WERI-Rb-1 (cell line): ENCODE results near the gene TEX101.
"Not testable (repeated sequence)": the region's sequence is repeated elsewhere in the genome, so short reads cannot be mapped to it uniquely, and the experiment has no call there.

Experiments used
- DNase-seq: peaks from one replicate; pipeline ENCODE4 v3.0.0-alpha.2; 2020
- H3K27ac ChIP-seq: fragments of 250-450 bp; sonication (Bioruptor Pico); 2 replicates; pipeline ENCODE4 v1.5.1; 2020; ENCODE audit warnings: mild to moderate bottlenecking, moderate library complexity
- H3K27me3 ChIP-seq: fragments of 250-450 bp; sonication (Bioruptor Pico); 2 replicates; pipeline ENCODE4 v1.5.1; 2021; ENCODE audit warnings: mild to moderate bottlenecking, low read depth, moderate library complexity; ENCODE audit not compliant: insufficient read depth, severe bottlenecking
- H3K36me3 ChIP-seq: fragments of 250-450 bp; sonication (Bioruptor Pico); 2 replicates; pipeline ENCODE4 v1.5.1; 2020; ENCODE audit warnings: mild to moderate bottlenecking, moderate library complexity
- H3K4me3 ChIP-seq: 2 replicates; pipeline ENCODE4 v1.5.1; 2011; ENCODE audit warnings: low read depth, mild to moderate bottlenecking, control low read depth, low read length
- H3K9me3 ChIP-seq: fragments of 250-450 bp; sonication (Bioruptor Pico); 2 replicates; pipeline ENCODE4 v1.5.1; 2021; ENCODE audit warnings: mild to moderate bottlenecking, moderate library complexity; ENCODE audit not compliant: severe bottlenecking
- TF ChIP-seq, protein P1 (sequence below): IDR thresholded peaks from 2 replicates; pipeline ENCODE4 v1.5.1; 2011; ENCODE audit warnings: low read depth, mild to moderate bottlenecking, control low read depth, inconsistent platforms, low read length

Gene TEX101

DNA sequence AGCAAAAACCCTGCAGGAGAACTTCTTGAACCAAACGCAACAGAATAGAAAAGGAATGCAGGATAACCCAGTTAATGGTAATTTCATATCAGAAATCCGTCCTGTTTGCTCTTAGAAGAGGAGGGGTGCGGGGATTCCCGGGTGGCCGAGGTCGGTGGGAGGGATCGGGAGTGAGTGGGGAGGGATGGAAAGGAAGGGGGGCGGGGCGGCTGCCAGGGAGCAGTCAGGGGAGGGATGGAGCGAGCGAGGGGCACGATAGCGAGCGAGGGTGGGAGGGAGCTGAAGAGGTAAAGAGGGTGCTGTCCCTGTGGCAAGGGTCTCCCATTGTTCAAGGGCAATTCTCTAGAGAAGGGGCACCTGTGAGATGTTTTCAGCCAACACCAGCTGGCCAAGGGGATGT, 34.7 kb upstream of the TEX101 start:
- Histone ChIP-seq H3K27ac (no peak overlapping the region), H3K36me3 (no peaks in the 10 kb centered on the region), H3K4me3 (no peak overlapping the region), H3K27me3 (no peaks in the 10 kb centered on the region), H3K9me3 (no peaks in the 10 kb centered on the region)
- TF ChIP-seq, protein P1, sequence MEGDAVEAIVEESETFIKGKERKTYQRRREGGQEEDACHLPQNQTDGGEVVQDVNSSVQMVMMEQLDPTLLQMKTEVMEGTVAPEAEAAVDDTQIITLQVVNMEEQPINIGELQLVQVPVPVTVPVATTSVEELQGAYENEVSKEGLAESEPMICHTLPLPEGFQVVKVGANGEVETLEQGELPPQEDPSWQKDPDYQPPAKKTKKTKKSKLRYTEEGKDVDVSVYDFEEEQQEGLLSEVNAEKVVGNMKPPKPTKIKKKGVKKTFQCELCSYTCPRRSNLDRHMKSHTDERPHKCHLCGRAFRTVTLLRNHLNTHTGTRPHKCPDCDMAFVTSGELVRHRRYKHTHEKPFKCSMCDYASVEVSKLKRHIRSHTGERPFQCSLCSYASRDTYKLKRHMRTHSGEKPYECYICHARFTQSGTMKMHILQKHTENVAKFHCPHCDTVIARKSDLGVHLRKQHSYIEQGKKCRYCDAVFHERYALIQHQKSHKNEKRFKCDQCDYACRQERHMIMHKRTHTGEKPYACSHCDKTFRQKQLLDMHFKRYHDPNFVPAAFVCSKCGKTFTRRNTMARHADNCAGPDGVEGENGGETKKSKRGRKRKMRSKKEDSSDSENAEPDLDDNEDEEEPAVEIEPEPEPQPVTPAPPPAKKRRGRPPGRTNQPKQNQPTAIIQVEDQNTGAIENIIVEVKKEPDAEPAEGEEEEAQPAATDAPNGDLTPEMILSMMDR = no peak
- DNase-seq = no peak

DNA sequence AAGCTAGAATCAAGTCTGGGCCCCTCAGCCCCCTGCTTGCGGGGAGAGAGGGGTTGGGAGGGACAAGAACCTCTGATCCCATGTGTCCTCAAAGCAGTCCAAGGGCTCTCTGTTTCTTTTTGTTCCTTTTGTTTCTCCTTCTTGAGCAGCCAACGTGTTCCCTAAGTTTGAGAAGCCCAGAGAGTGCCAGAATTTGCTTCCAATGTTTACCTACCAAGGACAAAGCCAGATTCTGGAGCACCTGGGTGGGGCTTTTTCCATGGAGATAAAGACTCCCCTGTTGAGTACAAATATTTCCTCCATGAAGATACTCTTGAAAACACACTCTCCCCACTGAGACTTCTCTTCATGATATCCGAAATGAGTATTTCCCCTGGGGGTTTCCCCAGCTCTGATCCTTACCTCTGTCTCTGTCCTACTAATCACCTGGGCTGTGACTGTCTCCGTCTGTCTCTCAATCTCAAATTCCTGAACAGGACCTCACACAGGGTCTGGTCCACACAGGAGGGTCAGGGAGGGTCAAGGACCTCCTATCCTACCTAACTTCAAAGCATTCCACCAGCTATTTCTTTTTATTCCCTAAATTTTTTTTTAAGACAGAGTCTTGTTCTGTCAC, 33.8 kb upstream of the TEX101 start:
- Histone ChIP-seq H3K4me3 (no peak overlapping the region), H3K9me3 (no peaks in the 10 kb centered on the region), H3K27me3 (no peaks in the 10 kb centered on the region), H3K27ac (no peak overlapping the region), H3K36me3 (no peaks in the 10 kb centered on the region)
- DNase-seq = no peak
- TF ChIP-seq, protein P1 = no peak

DNA sequence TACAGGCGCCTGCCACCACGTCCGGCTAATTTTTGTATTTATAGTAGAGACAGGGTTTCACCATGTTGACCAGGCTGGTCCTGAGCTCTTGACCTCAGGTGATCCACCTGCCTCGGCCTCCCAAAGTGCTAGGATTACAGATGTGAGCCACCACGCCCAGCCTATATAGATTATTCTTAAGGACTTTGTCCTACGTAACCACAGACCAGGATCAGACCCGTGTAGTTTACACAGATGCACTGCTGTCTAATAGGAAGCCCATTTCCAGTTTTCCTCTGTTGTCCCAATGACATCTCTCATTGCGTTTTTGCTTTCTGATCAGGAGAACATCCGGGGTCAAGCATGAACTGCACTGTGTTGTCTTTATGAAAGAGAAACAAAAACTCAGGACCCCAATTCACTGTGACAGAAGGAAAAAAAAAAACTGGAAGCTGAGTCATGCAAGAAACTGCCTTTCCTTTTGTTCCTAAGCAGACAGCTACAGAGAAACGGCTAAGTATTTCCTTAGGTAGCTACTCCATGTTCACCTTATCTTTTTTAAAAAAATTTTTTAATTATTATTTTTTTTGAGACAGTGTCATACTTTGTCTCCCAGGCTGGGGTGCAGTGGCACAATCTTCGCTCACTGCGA, 32.0 kb upstream of the TEX101 start:
- H3K9me3 ChIP-seq, H3K27ac ChIP-seq, DNase-seq, H3K36me3 ChIP-seq, H3K4me3 ChIP-seq, H3K27me3 ChIP-seq: not testable (repeated sequence)

- DNase-seq, H3K9me3 ChIP-seq, H3K27me3 ChIP-seq, H3K27ac ChIP-seq, H3K4me3 ChIP-seq, H3K36me3 ChIP-seq: not testable (repeated sequence)
Measured at GRCh38 chr19:43383254-43383653, 31.4 kb upstream of the TEX101 start.

DNA sequence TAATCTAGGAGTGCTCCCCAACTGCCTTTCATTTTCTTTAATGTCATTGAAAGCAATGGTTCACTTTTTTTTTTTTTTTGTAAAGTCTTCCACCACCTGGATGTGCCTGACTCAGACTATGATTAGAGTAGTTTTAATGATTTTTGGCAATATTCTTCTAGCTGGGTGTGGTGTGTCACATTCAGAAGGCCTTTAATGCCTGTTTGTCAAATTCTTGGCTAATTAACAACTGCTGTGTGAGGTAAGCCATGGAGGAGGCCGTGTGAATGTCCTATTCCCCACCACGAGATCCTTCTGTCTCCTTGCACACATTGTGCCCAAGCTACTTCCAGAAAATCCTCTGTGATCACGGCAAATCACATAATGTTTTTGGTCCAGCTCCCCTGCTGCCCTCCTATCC, 30.9 kb upstream of the TEX101 start:
- DNase-seq, H3K4me3 ChIP-seq, H3K27ac ChIP-seq, H3K36me3 ChIP-seq, H3K9me3 ChIP-seq, H3K27me3 ChIP-seq: not testable (repeated sequence)

GRCh38 chr19:43390903-43391551, 23.7 kb upstream of the TEX101 start:
- H3K36me3 ChIP-seq, DNase-seq, H3K27me3 ChIP-seq, H3K4me3 ChIP-seq, H3K9me3 ChIP-seq, H3K27ac ChIP-seq: not testable (repeated sequence)

DNA sequence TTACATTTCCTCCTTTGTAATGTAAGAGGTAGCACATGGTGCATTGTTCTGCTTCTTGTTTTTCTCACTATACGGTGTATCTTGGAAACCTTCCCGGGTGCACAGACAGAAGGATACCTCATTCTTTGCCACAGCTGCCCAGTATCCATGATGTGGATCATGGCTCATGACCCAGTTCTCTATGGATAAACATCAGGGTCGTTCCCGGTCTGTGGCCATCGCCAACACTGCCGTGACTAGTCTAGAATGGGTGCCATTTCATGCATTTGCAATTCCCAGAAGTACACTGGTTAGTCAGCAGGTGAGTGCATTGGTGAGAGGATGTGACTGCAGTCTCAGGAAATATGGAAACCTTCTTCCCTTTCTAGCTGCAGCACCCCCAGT, 23.1 kb upstream of the TEX101 start:
- not testable (repeated sequence) for DNase-seq, H3K27me3 ChIP-seq, H3K27ac ChIP-seq

DNA sequence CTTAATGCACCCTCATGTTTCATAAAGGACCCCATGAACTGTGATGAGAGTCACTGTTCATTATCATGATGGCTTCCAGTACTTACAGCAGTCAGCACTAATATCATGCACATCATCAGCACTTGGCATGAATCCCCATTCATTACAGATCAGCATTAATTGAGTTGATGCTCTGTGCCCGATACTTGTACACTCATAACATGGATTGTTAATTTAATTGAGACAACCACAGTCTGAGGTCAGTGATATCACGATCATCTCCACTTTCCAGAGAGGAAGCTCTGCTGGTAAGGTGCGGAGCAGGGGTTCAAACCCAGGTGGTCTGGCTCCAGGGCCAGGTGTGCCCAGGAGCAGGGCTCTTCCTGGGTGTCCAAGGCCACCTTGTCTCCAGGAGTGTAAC, 21.2 kb upstream of the TEX101 start:
- H3K27ac ChIP-seq, DNase-seq, H3K27me3 ChIP-seq, H3K9me3 ChIP-seq, H3K36me3 ChIP-seq, H3K4me3 ChIP-seq: not testable (repeated sequence)

More for the DNA sequence above, 23.1 kb upstream of the TEX101 start:
- H3K4me3 ChIP-seq, H3K9me3 ChIP-seq, H3K36me3 ChIP-seq: not testable (repeated sequence)

DNA sequence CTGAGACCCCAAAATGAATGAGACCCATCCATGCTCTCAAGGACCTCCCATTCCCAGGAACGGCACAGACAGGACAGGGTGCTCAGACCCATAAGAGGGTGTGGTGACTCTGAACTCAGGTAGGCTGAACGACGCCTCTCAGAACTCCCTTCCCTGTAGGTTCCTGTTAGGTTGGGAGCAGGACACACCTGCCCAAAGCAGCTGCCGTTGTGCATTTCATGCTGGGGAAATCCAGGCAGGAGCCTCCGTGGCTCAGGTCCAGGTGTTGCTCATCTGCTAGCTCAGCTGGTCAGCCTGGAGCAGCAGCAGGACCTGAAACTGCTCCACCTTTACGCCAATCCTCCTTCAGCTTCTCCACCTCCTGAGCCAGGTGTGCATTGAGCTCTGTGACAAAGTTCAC, 19.1 kb upstream of the TEX101 start:
- no peak overlapping the region for H3K27ac ChIP-seq

More for the DNA sequence above, 19.1 kb upstream of the TEX101 start:
- TF ChIP-seq, protein P1 = no peak
- no peaks in the 10 kb centered on the region for H3K27me3 ChIP-seq
- no peak for DNase-seq
- no peaks in the 10 kb centered on the region for H3K9me3 ChIP-seq
- H3K4me3 ChIP-seq = no peak overlapping the region
- H3K36me3 ChIP-seq = no peaks in the 10 kb centered on the region
